ENCODE measurements around the gene PADI4.

Gene PADI4

GRCh38 chr1:17372955-17373354 lies 65.0 kb downstream of the PADI4 start:
- TF ChIP-seq MAX (IDR thresholded peaks at IDR 0.05; ENCODE audit: low read depth, low read length), result no peak
- no peak for DNase-seq (ENCODE audit: low read depth)
- no peak overlapping the region for H3K4me3 ChIP-seq (ENCODE audit: low read depth, low read length)

GRCh38 chr1:17375651-17376050 lies 67.7 kb downstream of the PADI4 start:
- no peak for DNase-seq (ENCODE audit: low read depth)
- TF ChIP-seq MYC (IDR thresholded peaks at IDR 0.05; ENCODE audit: low read depth, low read length) (no peak), POLR2A (IDR thresholded peaks at IDR 0.05; ENCODE audit: extremely low read depth, insufficient read length) (no peak), MAX (IDR thresholded peaks at IDR 0.05; ENCODE audit: low read depth, low read length) (no peak), CTCF (IDR thresholded peaks at IDR 0.05; ENCODE audit: low read depth, low read length) (no peak)
- H3K4me3 ChIP-seq (ENCODE audit: low read depth, low read length), result no peak overlapping the region

GRCh38 chr1:17377325-17377953 lies 69.4 kb downstream of the PADI4 start:
- H3K4me3 ChIP-seq (ENCODE audit: low read depth, low read length), result no peak overlapping the region
- no peak for DNase-seq (ENCODE audit: low read depth)
- TF ChIP-seq MYC (IDR thresholded peaks at IDR 0.05; ENCODE audit: low read depth, low read length), result no peak
- no peak for TF ChIP-seq CTCF (IDR thresholded peaks at IDR 0.05; ENCODE audit: low read depth, low read length)
- no peak for TF ChIP-seq POLR2A (IDR thresholded peaks at IDR 0.05; ENCODE audit: extremely low read depth, insufficient read length)
- TF ChIP-seq MAX (IDR thresholded peaks at IDR 0.05; ENCODE audit: low read depth, low read length), result no peak

DNA sequence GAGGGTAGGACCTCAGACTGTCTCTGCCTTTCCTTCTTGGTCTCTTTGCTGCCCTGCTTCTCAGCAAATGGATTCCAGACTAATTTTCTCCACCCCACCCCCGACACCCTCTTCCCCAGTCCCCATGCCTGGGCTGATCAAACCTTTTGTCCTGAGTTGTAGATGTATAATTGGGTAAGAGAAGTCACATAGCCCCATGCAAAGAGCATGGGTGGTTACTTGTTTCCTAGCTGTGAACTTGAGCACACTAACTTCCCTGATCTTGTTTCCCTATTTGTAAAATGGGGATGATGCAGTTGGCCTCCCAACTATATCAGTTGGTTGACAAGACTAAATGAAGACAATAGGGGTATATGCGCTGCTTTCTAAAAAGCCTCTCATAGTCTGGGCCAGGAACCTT lies 73.2 kb downstream of the PADI4 start:
- DNase-seq (ENCODE audit: low read depth), result no peak
- TF ChIP-seq POLR2A (IDR thresholded peaks at IDR 0.05; ENCODE audit: extremely low read depth, insufficient read length), result no peak
- no peak for TF ChIP-seq MAX (IDR thresholded peaks at IDR 0.05; ENCODE audit: low read depth, low read length)
- no peak for TF ChIP-seq MYC (IDR thresholded peaks at IDR 0.05; ENCODE audit: low read depth, low read length)
- TF ChIP-seq CTCF (IDR thresholded peaks at IDR 0.05; ENCODE audit: low read depth, low read length), result no peak
- no peak overlapping the region for H3K4me3 ChIP-seq (ENCODE audit: low read depth, low read length)

GRCh38 chr1:17392199-17392740 lies 84.3 kb downstream of the PADI4 start:
- no peak for DNase-seq (ENCODE audit: low read depth)
- TF ChIP-seq MYC (IDR thresholded peaks at IDR 0.05; ENCODE audit: low read depth, low read length) (no peak), CTCF (IDR thresholded peaks at IDR 0.05; ENCODE audit: low read depth, low read length) (no peak), POLR2A (IDR thresholded peaks at IDR 0.05; ENCODE audit: extremely low read depth, insufficient read length) (no peak), MAX (IDR thresholded peaks at IDR 0.05; ENCODE audit: low read depth, low read length) (no peak)
- no peak overlapping the region for H3K4me3 ChIP-seq (ENCODE audit: low read depth, low read length)

- no peak overlapping the region for H3K4me3 ChIP-seq (ENCODE audit: low read depth, low read length)
- TF ChIP-seq POLR2A (IDR thresholded peaks at IDR 0.05; ENCODE audit: extremely low read depth, insufficient read length) (no peak), MYC (IDR thresholded peaks at IDR 0.05; ENCODE audit: low read depth, low read length) (no peak), CTCF (IDR thresholded peaks at IDR 0.05; ENCODE audit: low read depth, low read length) (no peak), MAX (IDR thresholded peaks at IDR 0.05; ENCODE audit: low read depth, low read length) (no peak)
- no peak for DNase-seq (ENCODE audit: low read depth)
Observed at GRCh38 chr1:17393230-17393629, 85.2 kb downstream of the PADI4 start.

Measured in NB4 (cell line).